SK-N-SH (cell line): Measurements from ENCODE around the gene CST3. TPM values are rescaled to one million over a fixed set of nuclear protein-coding genes. Genes with fewer than 3 reads are reported as not detected.

Source experiments
- CTCF ChIA-PET: fragments of 300-600, 350-600 bp; formaldehyde crosslinking; extraction: SDS; loops from one replicate; lab custom pipeline; 2021; lab: Yijun Ruan, JAX
- POLR2A ChIA-PET: fragments of 350-600 bp; sonication (Branson Sonifier 250); formaldehyde crosslinking; extraction: SDS; loops from one replicate; lab custom pipeline; 2020; ENCODE audit warnings: antibody characterized with exemption, inconsistent platforms; lab: Yijun Ruan, JAX
- DNase-seq: peaks from one replicate; pipeline ENCODE4 v3.0.0; 2012
- H2AFZ ChIP-seq: fragments of 200-600 bp; sonication (generic); 2 replicates; pipeline ENCODE4 v1.8.1; 2016; ENCODE audit warnings: antibody characterized with exemption, mild to moderate bottlenecking, low read depth
- H3F3A ChIP-seq: fragments of 200-600 bp; sonication (generic); replicated peaks from 2 replicates; pipeline ENCODE3; 2016; ENCODE audit warnings: antibody characterized with exemption, mild to moderate bottlenecking; ENCODE audit not compliant: insufficient read depth
- H3K27ac ChIP-seq, 2 experiments: fragments of 200-500 bp in 1 of 2; fragments of 200-600 bp in 1 of 2; sonication (Bioruptor generic) in 1 of 2; sonication (generic), shearing (Covaris generic) in 1 of 2; 2 replicates each; pipeline versions ENCODE4 v1.5.1 to v1.6.1; 2014 to 2016; ENCODE audit warnings: low read depth in 2 of 2, inconsistent platforms in 1 of 2, low read length in 1 of 2, mild to moderate bottlenecking in 1 of 2, mixed read lengths in 1 of 2
- H3K27me3 ChIP-seq: fragments of 200-600 bp; sonication (generic), shearing (Covaris generic); 2 replicates; pipeline ENCODE4 v1.6.1; 2016; ENCODE audit warnings: mixed run types; ENCODE audit not compliant: insufficient read depth
- H3K36me3 ChIP-seq, 2 experiments: fragments of 200-500 bp in 1 of 2; fragments of 200-600 bp in 1 of 2; sonication (Bioruptor generic) in 1 of 2; sonication (generic) in 1 of 2; replicated peaks in 1 of 2; 2 replicates each; pipeline versions ENCODE3 to v1.5.1; 2014 to 2016; ENCODE audit warnings: low read length in 1 of 2, mild to moderate bottlenecking in 1 of 2; ENCODE audit not compliant: insufficient read depth in 2 of 2, control insufficient read depth in 1 of 2
- H3K4me1 ChIP-seq, 2 experiments: fragments of 200-500 bp in 1 of 2; fragments of 200-600 bp in 1 of 2; sonication (Bioruptor generic) in 1 of 2; sonication (generic), shearing (Covaris generic) in 1 of 2; 2 replicates each; pipeline versions ENCODE4 v1.5.1 to v1.6.1; 2014 to 2016; ENCODE audit warnings: low read depth in 1 of 2, low read length in 1 of 2, mixed run types in 1 of 2; ENCODE audit not compliant: insufficient read depth in 2 of 2, control insufficient read depth in 1 of 2
- H3K4me2 ChIP-seq: fragments of 200-600 bp; sonication (generic), shearing (Covaris generic); 2 replicates; pipeline ENCODE4 v1.6.1; 2017; ENCODE audit warnings: mixed run types
- H3K4me3 ChIP-seq, 2 experiments: fragments of 200-500 bp in 1 of 2; fragments of 200-600 bp in 1 of 2; sonication (Bioruptor generic) in 1 of 2; sonication (generic), shearing (Covaris generic) in 1 of 2; 2 replicates each; pipeline versions ENCODE4 v1.5.1 to v1.8.1; 2014 to 2016; ENCODE audit warnings: low read depth in 2 of 2, inconsistent platforms in 1 of 2, low read length in 1 of 2, mild to moderate bottlenecking in 1 of 2, mixed read lengths in 1 of 2, moderate library complexity in 1 of 2
- H3K79me2 ChIP-seq: fragments of 200-600 bp; sonication (generic); 2 replicates; pipeline ENCODE4 v1.8.1; 2017; ENCODE audit warnings: mild to moderate bottlenecking; ENCODE audit not compliant: insufficient read depth
- H3K9ac ChIP-seq: fragments of 200-600 bp; sonication (generic); 2 replicates; pipeline ENCODE4 v1.6.1; 2017; ENCODE audit warnings: mixed run types
- H3K9me2 ChIP-seq: fragments of 200-600 bp; sonication (generic); 2 replicates; pipeline ENCODE4 v1.6.1; 2017; ENCODE audit warnings: mixed run types
- H3K9me3 ChIP-seq: fragments of 200-600 bp; sonication (generic); 2 replicates; pipeline ENCODE4 v1.6.1; 2017; ENCODE audit warnings: mixed run types, mild to moderate bottlenecking, moderate library complexity
- H4K20me1 ChIP-seq: fragments of 200-600 bp; sonication (generic); 2 replicates; pipeline ENCODE4 v1.6.1; 2017; ENCODE audit warnings: mild to moderate bottlenecking, mixed run types; ENCODE audit not compliant: insufficient read depth
- CTCF ChIP-seq: fragments of 200-600 bp; sonication (generic); IDR thresholded peaks from 2 replicates; pipeline ENCODE4 v1.6.1; 2017; ENCODE audit warnings: antibody characterized with exemption, mild to moderate bottlenecking, moderate library complexity
- ELF1 ChIP-seq: IDR thresholded peaks from 2 replicates; pipeline ENCODE4 v1.4.0; 2012
- EP300 ChIP-seq, 2 experiments: IDR thresholded peaks; 2 replicates each; pipeline versions ENCODE4 v1.4.0 to v1.6.1; 2012; ENCODE audit warnings: borderline replicate concordance in 1 of 2, low read depth in 1 of 2, low read length in 1 of 2
- EZH2phosphoT487 ChIP-seq: fragments of 200-600 bp; sonication (generic); IDR thresholded peaks from 2 replicates; pipeline ENCODE4 v1.6.1; 2017; ENCODE audit warnings: low read depth, mixed run types, mild to moderate bottlenecking, antibody characterized with exemption, moderate library complexity, borderline replicate concordance
- FOXJ3 ChIP-seq: sonication (generic); formaldehyde crosslinking; IDR thresholded peaks from 2 replicates; pipeline ENCODE4 v1.5.1; 2020; ENCODE audit warnings: mild to moderate bottlenecking, missing genetic modification reagents
- GABPA ChIP-seq: IDR thresholded peaks from 2 replicates; pipeline ENCODE4 v1.4.0; 2012; ENCODE audit warnings: low read depth, mild to moderate bottlenecking
- JUND ChIP-seq: IDR thresholded peaks from 2 replicates; pipeline ENCODE4 v1.4.0; 2012
- MEF2A ChIP-seq: IDR thresholded peaks from 2 replicates; pipeline ENCODE4 v1.4.0; 2012; ENCODE audit warnings: low read depth, borderline replicate concordance
- MXI1 ChIP-seq: IDR thresholded peaks from 2 replicates; pipeline ENCODE4 v1.6.1; 2012; ENCODE audit warnings: mild to moderate bottlenecking, low read depth, low read length, improper control_type of control experiment
- NFIC ChIP-seq: IDR thresholded peaks from 2 replicates; pipeline ENCODE4 v1.4.0; 2012; ENCODE audit warnings: borderline replicate concordance
- POLR2AphosphoS5 ChIP-seq: IDR thresholded peaks from 2 replicates; pipeline ENCODE4 v1.6.1; 2012; ENCODE audit warnings: low read depth, low read length
- RAD21 ChIP-seq: IDR thresholded peaks from 2 replicates; pipeline ENCODE4 v1.6.1; 2012; ENCODE audit warnings: mild to moderate bottlenecking, low read length
- RCOR1 ChIP-seq: fragments of 150-350 bp; IDR thresholded peaks from 2 replicates; pipeline ENCODE4 v1.6.1; 2017; ENCODE audit warnings: antibody characterized with exemption, low read length
- REST ChIP-seq: IDR thresholded peaks from 2 replicates; pipeline ENCODE4 v1.6.1; 2012; ENCODE audit warnings: mild to moderate bottlenecking, low read depth, low read length, moderate library complexity
- RFX5 ChIP-seq: IDR thresholded peaks from 2 replicates; pipeline ENCODE4 v1.6.1; 2012; ENCODE audit warnings: mild to moderate bottlenecking, improper control_type of control experiment, low read length
- SIN3A ChIP-seq: IDR thresholded peaks from 2 replicates; pipeline ENCODE4 v1.6.1; 2012; ENCODE audit warnings: low read depth, mild to moderate bottlenecking, low read length, moderate library complexity, borderline replicate concordance
- SMC3 ChIP-seq: IDR thresholded peaks from 2 replicates; pipeline ENCODE4 v1.6.1; 2012; ENCODE audit warnings: low read depth, low read length, improper control_type of control experiment
- TAF1 ChIP-seq: IDR thresholded peaks from 2 replicates; pipeline ENCODE4 v1.6.1; 2012; ENCODE audit warnings: low read depth, mild to moderate bottlenecking, low read length, moderate library complexity, borderline replicate concordance
- YY1 ChIP-seq: IDR thresholded peaks from 2 replicates; pipeline ENCODE4 v1.4.0; 2012; ENCODE audit warnings: low read depth, mild to moderate bottlenecking
- ZBTB33 ChIP-seq: IDR thresholded peaks from 2 replicates; pipeline ENCODE4 v1.4.0; 2012; ENCODE audit warnings: low read depth, borderline replicate concordance
- WGBS: methylation state at CpG from one replicate; pipeline ENCODE4 v1.1.6; 2017; ENCODE audit warnings: low lambda C conversion rate; 5-methylcytosine and 5-hydroxymethylcytosine counted together
- polyA plus RNA-seq, 3 experiments: library from polyadenylated mRNA; depleted of rRNA; stranded (reverse); fragments of >200 nt; gene quantifications; 2 replicates each; pipeline ENCODE4 v1.2.3, GENCODE V29; 2012

Gene CST3
- polyA plus RNA-seq, 1 of the 3 experiments (the other 2 are of a cell fraction), result 428 TPM

GRCh38 chr20:23663180-23663579 lies 25.4 kb upstream of the CST3 start:
- DNase-seq, result no peak
- CTCF ChIA-PET, result no interaction called here

More at GRCh38 chr20:23663180-23663579, 25.4 kb upstream of the CST3 start:
- Histone ChIP-seq H3K4me1 (no peaks in the 10 kb centered on the region), H4K20me1 (no peaks in the 10 kb centered on the region), H3K36me3 (no peaks in the 10 kb centered on the region), H3K79me2 (no peaks in the 10 kb centered on the region), H2AFZ (no peak overlapping the region), H3K4me2 (no peak overlapping the region), H3F3A (no peaks in the 10 kb centered on the region), H3K27me3 (peaks cover 12% of the 10 kb centered on the region; the same call in 1 of the 2 replicates), H3K27ac (no peak overlapping the region), H3K4me3 (no peak overlapping the region), H3K9ac (no peak overlapping the region), H3K9me3 (no peaks in the 10 kb centered on the region), H3K9me2 (no peaks in the 10 kb centered on the region)
- WGBS, result 23% methylated on average over 6 of the region's 6 CpGs
- POLR2A ChIA-PET, result no interaction called here
- no peak for TF ChIP-seq SIN3A
- TF ChIP-seq CTCF, result no peak
- TF ChIP-seq EP300 (IDR thresholded peaks at IDR 0.05; ENCODE audit: borderline replicate concordance in 1 of 2, low read depth in 1 of 2, low read length in 1 of 2), result no peak
- no peak for TF ChIP-seq TAF1
- TF ChIP-seq EZH2phosphoT487, result no peak
- no peak for TF ChIP-seq POLR2AphosphoS5
- TF ChIP-seq JUND, result no peak
- TF ChIP-seq ZBTB33, result no peak
- no peak for TF ChIP-seq MEF2A
- no peak for TF ChIP-seq FOXJ3 (CRISPR knock-in tag)
- no peak for TF ChIP-seq ELF1
- TF ChIP-seq SMC3, result no peak
- no peak for TF ChIP-seq RFX5
- TF ChIP-seq MXI1, result no peak
- TF ChIP-seq RAD21, result no peak
- no peak for TF ChIP-seq YY1
- TF ChIP-seq RCOR1, result no peak
- TF ChIP-seq GABPA, result no peak
- TF ChIP-seq NFIC, result no peak
- TF ChIP-seq REST, result no peak
